NCI-H2029 treated with DMSO at 0.1 percent for 48 hours (cell line): Measurements from ENCODE around the gene PARVA.
"Not testable (repeated sequence)": the region's sequence is repeated elsewhere in the genome, so short reads cannot be mapped to it uniquely, and the experiment has no call there.

Experiments used
- DNase-seq: peaks from one replicate; lab custom pipeline; 2025; lab: John Stamatoyannopoulos, UW

Gene PARVA

DNA sequence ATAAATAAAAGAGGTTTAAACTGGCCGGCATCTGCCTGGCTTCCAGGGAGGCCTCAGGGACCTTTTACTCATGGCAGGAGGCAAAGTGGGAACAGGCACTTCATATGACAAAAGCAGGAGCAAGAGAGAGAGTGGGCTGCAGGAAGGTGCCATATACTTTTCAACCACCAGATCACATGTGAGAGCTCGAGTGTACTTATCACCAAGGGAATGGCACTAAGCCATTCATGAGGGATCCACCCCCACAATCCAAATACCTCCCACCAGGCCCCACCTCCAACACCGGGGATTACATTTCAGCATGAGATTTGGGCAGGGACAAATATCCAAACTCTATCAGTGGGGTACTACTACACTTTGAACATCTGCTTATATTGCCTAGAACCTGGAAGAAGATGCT, 126.5 kb downstream of the PARVA start:
- DNase-seq = no peak

- DNase-seq = no peak
These were observed 127.8 kb downstream of the PARVA start for GRCh38 chr11:12505183-12505582.

DNA sequence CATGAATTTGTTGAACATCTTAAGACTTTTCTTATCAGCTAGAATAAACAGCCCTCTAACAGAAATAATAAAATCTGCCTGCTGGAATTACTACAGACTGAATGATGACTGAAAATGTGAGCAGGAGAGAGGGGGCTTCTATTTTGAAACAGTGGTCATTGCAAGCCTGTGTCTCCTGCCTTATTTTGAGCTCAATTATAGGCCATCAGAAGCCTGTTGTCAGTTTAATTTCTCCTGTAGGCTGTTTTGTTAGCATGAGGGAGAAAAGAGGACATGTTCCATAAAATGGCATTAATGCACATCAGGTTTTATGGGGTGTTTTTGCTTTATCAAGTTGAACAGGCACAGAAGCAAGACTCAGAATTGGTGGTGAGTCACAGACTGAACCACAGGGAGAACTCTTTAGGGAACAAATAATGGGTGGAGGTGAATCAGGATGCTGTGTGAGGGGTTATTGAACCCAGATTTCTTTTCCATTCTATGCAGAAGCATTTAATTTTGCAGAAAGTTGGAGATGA, 129.1 kb downstream of the PARVA start:
- DNase-seq = no peak

DNA sequence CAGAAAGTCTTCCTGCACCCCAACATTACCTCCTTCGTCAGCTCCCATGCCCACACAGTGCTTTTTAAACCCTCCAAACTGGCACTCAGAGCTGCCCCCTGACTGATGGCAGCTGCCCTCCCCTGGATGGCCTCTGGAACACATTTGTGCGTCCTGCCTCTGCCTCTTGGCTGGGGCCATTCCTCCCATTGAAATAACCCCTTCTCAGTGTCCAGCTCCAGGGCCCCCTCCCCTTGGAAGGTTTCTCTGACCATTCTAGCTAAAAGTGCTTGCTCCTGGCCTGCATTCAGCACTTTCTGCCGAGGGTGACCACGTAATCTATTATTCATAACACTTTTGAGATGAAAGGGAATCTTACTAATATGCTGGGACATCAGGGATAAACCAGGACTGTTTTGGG, 130.0 kb downstream of the PARVA start:
- no peak for DNase-seq

DNA sequence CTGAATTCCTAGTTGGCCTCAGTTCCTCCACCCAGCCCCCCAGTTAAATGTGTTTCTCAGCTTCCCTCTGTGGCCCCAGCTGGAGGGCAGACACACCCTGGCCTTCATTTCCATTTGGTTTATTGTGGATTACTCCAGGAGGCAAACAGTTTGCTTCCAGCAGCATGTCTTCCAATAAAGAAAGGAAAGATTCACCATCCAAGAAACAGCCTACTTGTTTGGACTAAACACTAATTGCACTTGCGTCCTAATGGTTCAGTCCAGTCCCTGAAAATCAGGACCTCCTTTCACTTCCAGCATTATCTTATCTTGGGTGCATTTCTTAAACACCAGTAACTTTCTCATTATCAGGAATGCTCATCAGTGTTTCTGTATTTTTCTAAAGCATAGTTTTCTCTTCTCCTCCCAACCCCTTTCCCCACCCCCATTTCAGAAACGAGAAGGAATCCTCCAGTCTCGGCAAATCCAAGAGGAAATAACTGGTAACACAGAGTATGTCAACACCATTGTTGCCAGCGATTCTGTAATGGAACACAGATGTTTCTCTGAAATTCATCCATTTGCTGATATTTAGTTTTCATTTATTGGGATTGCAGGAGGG, 130.9 kb downstream of the PARVA start:
- no peak for DNase-seq

DNA sequence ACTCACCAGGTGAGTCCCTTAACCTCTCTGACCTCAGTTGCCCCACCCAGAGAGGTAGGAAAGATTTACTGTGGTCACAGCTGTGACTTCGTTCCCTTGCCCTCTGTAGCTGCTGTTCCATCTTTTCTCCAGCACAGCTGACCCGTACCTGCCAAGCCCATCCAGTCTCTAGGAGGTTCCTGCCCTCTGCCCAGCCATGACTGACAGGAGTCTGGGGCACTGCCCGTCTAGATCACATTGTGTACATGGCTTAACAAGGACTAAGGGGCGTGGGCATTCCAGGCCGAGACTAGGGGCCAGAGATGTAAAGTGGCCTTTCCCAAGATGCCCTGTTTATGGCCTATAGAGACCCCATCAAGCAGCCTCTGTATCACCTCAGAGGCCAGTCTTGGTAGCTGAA, 132.0 kb downstream of the PARVA start:
- DNase-seq = no peak

GRCh38 chr11:12512132-12512531, 134.8 kb downstream of the PARVA start:
- no peak for DNase-seq

GRCh38 chr11:12512826-12513395, 135.5 kb downstream of the PARVA start:
- no peak for DNase-seq

- DNase-seq = no peak
These were observed 139.2 kb downstream of the PARVA start for GRCh38 chr11:12516387-12517105.

DNA sequence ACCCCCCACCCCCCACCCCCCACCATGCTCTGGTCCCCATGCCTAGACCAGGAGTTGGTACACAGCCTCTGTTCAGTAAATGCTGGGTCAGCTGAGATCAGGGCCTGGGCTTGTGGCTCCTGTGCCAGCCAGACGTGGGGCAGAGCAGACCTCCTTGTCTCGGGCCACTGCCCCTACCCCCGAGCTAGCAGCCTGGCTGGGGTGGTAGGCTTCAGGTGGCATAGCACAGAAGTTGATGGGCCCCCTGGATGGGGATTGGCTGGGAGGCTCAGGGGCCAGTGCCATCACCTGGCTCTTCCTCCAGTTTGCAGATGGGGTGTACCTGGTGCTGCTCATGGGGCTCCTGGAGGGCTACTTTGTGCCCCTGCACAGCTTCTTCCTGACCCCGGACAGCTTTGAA, 139.9 kb downstream of the PARVA start:
- DNase-seq = no peak

GRCh38 chr11:12517741-12518140, 140.4 kb downstream of the PARVA start:
- no peak for DNase-seq

GRCh38 chr11:12518606-12519385, 141.4 kb downstream of the PARVA start:
- no peak for DNase-seq

GRCh38 chr11:12520054-12520453, 142.7 kb downstream of the PARVA start:
- no peak for DNase-seq

- not testable (repeated sequence) for DNase-seq
These were observed 143.2 kb downstream of the PARVA start for GRCh38 chr11:12520576-12520975.

DNA sequence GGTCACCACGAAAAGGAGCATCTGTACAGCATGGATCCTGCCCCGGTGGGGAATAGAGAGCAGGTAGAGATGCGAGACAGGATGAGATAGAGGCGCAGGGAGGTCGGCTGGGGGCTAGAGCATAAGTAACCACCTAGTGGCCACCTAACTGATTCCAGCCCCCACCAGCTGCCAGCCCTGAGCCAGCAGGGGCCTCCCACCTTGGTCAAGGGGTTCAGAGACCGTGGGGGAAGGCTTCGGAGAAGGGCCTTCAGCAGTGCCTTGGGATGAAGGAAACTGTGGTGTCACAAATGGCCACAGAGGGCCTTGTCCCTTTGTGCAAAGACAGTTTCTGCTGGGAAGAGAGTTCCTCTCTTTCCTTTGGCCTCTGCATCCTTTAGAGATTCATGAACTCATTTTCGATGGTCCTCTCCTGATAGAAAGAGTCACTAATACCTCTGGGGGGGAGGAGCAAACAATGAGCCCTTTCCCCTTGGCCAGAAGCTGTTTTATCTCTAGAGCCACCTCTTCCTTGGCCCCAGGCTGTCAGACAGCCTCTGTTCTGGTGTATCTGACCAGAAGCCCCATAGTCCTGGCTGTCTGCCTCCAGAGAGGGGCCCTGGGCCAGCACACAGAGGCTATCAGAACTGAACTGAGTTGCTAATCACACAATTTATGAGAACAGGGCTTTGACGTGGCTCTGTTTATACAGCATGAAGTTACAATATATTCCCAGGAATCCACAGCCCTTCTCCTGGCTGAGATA, 146.0 kb downstream of the PARVA start:
- DNase-seq = no peak

DNA sequence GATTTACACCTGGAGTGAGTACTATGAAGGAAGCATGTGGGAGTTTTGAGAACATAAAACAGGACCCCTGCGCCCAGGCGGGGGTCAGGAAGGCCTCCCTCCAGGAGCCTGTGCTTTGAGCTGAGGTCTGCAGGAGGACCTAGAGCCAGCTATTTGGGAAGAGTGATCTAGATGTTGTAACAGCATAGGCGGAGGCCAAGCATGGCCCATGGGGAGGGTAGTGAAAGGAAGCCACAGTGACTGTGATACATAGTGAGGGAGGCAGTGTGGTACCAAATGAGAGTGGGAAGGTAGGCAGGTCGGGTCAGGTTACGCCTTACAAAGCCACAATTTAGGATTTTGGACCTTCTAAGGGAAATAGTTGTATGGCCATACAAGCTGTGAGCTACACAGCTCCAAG, 147.5 kb downstream of the PARVA start:
- no peak for DNase-seq

DNA sequence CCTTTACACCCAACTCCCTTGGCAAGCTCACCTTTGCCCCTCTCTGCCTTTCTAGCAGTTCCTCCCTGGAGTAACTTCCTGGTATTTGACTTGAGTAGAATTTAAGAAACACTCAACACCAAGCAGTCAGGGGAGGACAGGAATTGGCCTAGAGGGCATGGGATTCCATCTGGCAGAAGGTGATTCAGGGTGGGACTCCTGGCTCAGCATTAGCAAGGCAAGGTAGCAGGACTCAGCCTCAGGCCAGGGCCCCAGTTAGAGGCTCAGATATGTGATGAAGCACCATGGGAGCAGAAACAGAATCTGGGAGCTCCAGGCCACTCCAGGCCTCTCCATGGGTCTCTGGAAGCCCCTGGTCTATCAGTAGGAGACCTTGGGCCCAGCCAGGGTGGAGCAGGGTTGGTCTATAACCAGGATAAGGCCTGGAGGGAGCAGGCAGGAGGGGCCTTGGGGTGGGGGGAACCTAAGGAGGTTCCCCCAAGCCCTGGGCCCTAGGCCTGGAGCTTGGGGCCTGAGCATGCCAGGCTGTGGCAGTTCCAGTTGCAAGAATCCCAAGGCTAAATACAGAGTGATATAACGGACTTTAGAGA, 148.2 kb downstream of the PARVA start:
- DNase-seq = no peak

- DNase-seq = no peak
These were observed 149.4 kb downstream of the PARVA start for GRCh38 chr11:12526789-12527188.

DNA sequence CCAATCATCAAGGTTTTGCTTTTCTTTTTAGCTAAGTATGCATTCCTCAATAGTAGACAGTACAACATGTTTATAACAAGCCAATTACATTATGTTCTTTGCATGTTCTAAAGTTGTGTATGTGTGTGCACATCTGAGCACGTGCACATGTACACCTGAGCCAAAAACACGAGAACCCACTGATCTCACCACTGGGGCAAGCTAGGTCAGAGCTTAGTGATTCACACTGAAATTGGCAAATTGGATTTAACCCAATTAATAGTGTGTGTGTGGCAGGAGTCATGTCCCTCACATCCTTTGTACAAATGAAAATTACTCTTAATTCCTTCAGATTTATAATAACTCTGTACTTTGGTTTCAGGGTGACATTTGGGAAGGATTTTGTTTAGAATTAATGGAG, 151.1 kb downstream of the PARVA start:
- DNase-seq = no peak

GRCh38 chr11:12529041-12529440, 151.7 kb downstream of the PARVA start:
- no peak for DNase-seq

- no peak for DNase-seq
These were observed 152.4 kb downstream of the PARVA start for GRCh38 chr11:12529793-12530192.

GRCh38 chr11:12531020-12531419, 153.6 kb downstream of the PARVA start:
- DNase-seq = no peak
